Thoracic aorta (tissue), 2 donors: ENCODE measurements around the gene KHDRBS1. TPM values are rescaled to one million over a fixed set of nuclear protein-coding genes. Genes with fewer than 3 reads are reported as not detected.
"Not testable (repeated sequence)": the region's sequence is repeated elsewhere in the genome, so short reads cannot be mapped to it uniquely, and the experiment has no call there.

Experiments
- ATAC-seq: fragments of 150-250 bp; one replicate; pipeline ENCODE4 v1.8.0; 2017; ENCODE audit warnings: low read depth; ENCODE audit not compliant: insufficient number of reproducible peaks, low FRiP score
- DNase-seq: peaks from one replicate; pipeline ENCODE4 v3.0.0-alpha.2; 2020; ENCODE audit warnings: low spot score
- H3K27ac ChIP-seq, 2 donors: fragments of 200-600 bp; sonication (generic); 1 replicate in 1 of 2; 2 replicates in 1 of 2; pipeline ENCODE4 v1.5.1; 2016; ENCODE audit warnings: mild to moderate bottlenecking in 2 of 2, moderate library complexity in 2 of 2
- H3K27me3 ChIP-seq: fragments of 200-600 bp; sonication (generic); replicated peaks from 2 replicates; pipeline ENCODE4 v1.6.0; 2016; ENCODE audit warnings: mild to moderate bottlenecking; ENCODE audit not compliant: insufficient read depth
- H3K36me3 ChIP-seq: fragments of 200-600 bp; sonication (generic); one replicate; pipeline ENCODE4 v1.5.1; 2016
- H3K4me1 ChIP-seq, 2 donors: fragments of 200-600 bp; sonication (generic); 1 replicate in 1 of 2; 2 replicates in 1 of 2; pipeline versions ENCODE4 v1.5.1 to v1.6.0; 2016; ENCODE audit warnings: low read depth in 2 of 2, mild to moderate bottlenecking in 1 of 2; ENCODE audit not compliant: control insufficient read depth in 1 of 2
- H3K4me3 ChIP-seq: fragments of 200-600 bp; sonication (generic); 2 replicates; pipeline ENCODE4 v1.5.1; 2016; ENCODE audit warnings: mild to moderate bottlenecking
- H3K9me3 ChIP-seq: fragments of 200-600 bp; sonication (generic); 2 replicates; pipeline ENCODE4 v1.5.1; 2016
- CTCF ChIP-seq: fragments of 200-600 bp; sonication (generic); IDR thresholded peaks from one replicate; pipeline ENCODE4 v1.5.1; 2019; ENCODE audit warnings: antibody characterized with exemption
- total RNA-seq, 2 donors: library from RNA; depleted of rRNA; stranded (reverse); fragments of >200 nt; gene quantifications; one replicate each; pipeline versions ENCODE4 v1.1.0 to v1.2.3, GENCODE V29; 2016

KHDRBS1 gene
- total RNA-seq, 2 donors from 2014 or later, result 45.5 to 82.6 TPM

GRCh38 chr1:31987135-31987619 is 26.5 kb upstream of the KHDRBS1 start:
- DNase-seq (no peak), ATAC-seq (no peak)

GRCh38 chr1:31989964-31990363 is 23.7 kb upstream of the KHDRBS1 start:
- H3K4me3 ChIP-seq, result no peak overlapping the region
- no peaks in the 10 kb centered on the region for H3K9me3 ChIP-seq
- peaks cover 0 to 19% of the 10 kb centered on the region in 2 donors for H3K4me1 ChIP-seq
- TF ChIP-seq CTCF, result no peak
- no peak for ATAC-seq
- no peaks in the 10 kb centered on the region for H3K36me3 ChIP-seq
- H3K27me3 ChIP-seq, result no peaks in the 10 kb centered on the region
- DNase-seq, result no peak
- H3K27ac ChIP-seq, result no peak overlapping the region

More at GRCh38 chr1:31987135-31987619, 26.5 kb upstream of the KHDRBS1 start:
- Histone ChIP-seq H3K4me1 (peaks cover 0 to 24% of the 10 kb centered on the region in 2 donors), H3K9me3 (no peaks in the 10 kb centered on the region), H3K4me3 (no peak overlapping the region), H3K36me3 (no peaks in the 10 kb centered on the region), H3K27ac (no peak overlapping the region), H3K27me3 (no peaks in the 10 kb centered on the region)
- TF ChIP-seq CTCF, result no peak

- H3K27me3 ChIP-seq, result no peaks in the 10 kb centered on the region
- ATAC-seq (no peak), DNase-seq (no peak)
- H3K36me3 ChIP-seq, result no peaks in the 10 kb centered on the region
- no peak for TF ChIP-seq CTCF
- no peak overlapping the region for H3K4me3 ChIP-seq
- no peaks in the 10 kb centered on the region for H3K9me3 ChIP-seq
- no peak overlapping the region for H3K27ac ChIP-seq
- peaks cover 0 to 14% of the 10 kb centered on the region in 2 donors for H3K4me1 ChIP-seq
Observed at GRCh38 chr1:31991182-31991581, 22.5 kb upstream of the KHDRBS1 start.

GRCh38 chr1:31995263-31995662 is 18.4 kb upstream of the KHDRBS1 start:
- Histone ChIP-seq H3K27me3 (no peaks in the 10 kb centered on the region), H3K27ac (no peak overlapping the region), H3K9me3 (no peaks in the 10 kb centered on the region), H3K4me1 (peaks cover 0 to 14% of the 10 kb centered on the region in 2 donors), H3K4me3 (no peak overlapping the region), H3K36me3 (no peaks in the 10 kb centered on the region)
- ATAC-seq (no peak), DNase-seq (no peak)
- TF ChIP-seq CTCF, result no peak

GRCh38 chr1:31996121-31996520 is 17.5 kb upstream of the KHDRBS1 start:
- not testable (repeated sequence) for H3K36me3 ChIP-seq, H3K27me3 ChIP-seq, H3K4me1 ChIP-seq, H3K4me3 ChIP-seq, ATAC-seq, DNase-seq, H3K9me3 ChIP-seq, H3K27ac ChIP-seq

GRCh38 chr1:32001863-32002262 is 11.8 kb upstream of the KHDRBS1 start:
- TF ChIP-seq CTCF, result no peak
- ATAC-seq (no peak), DNase-seq (no peak)
- no peaks in the 10 kb centered on the region for H3K27me3 ChIP-seq
- H3K4me1 ChIP-seq, result no peaks in the 10 kb centered on the region
- H3K9me3 ChIP-seq, result no peaks in the 10 kb centered on the region
- no peaks in the 10 kb centered on the region for H3K36me3 ChIP-seq
- no peak overlapping the region for H3K4me3 ChIP-seq
- no peak overlapping the region for H3K27ac ChIP-seq

GRCh38 chr1:32002285-32002684 is 11.4 kb upstream of the KHDRBS1 start:
- not testable (repeated sequence) for DNase-seq, H3K36me3 ChIP-seq, H3K27ac ChIP-seq, H3K4me1 ChIP-seq, H3K4me3 ChIP-seq, H3K27me3 ChIP-seq, ATAC-seq, H3K9me3 ChIP-seq
